ENCODE measurements around the gene ELAVL1.

- TF ChIP-seq, protein P1, sequence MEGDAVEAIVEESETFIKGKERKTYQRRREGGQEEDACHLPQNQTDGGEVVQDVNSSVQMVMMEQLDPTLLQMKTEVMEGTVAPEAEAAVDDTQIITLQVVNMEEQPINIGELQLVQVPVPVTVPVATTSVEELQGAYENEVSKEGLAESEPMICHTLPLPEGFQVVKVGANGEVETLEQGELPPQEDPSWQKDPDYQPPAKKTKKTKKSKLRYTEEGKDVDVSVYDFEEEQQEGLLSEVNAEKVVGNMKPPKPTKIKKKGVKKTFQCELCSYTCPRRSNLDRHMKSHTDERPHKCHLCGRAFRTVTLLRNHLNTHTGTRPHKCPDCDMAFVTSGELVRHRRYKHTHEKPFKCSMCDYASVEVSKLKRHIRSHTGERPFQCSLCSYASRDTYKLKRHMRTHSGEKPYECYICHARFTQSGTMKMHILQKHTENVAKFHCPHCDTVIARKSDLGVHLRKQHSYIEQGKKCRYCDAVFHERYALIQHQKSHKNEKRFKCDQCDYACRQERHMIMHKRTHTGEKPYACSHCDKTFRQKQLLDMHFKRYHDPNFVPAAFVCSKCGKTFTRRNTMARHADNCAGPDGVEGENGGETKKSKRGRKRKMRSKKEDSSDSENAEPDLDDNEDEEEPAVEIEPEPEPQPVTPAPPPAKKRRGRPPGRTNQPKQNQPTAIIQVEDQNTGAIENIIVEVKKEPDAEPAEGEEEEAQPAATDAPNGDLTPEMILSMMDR (conservative IDR thresholded peaks at IDR 0.05 in 1 of 2, IDR thresholded peaks at IDR 0.05 in 1 of 2; ENCODE audit: extremely low read depth in 1 of 2, insufficient read depth in 1 of 2, low read depth in 1 of 2, low read length in 2 of 2): no peak
- no peak for TF ChIP-seq EZH2 (IDR thresholded peaks at IDR 0.05; ENCODE audit: borderline replicate concordance, low read length)
These were observed 30.4 kb downstream of the ELAVL1 start for GRCh38 chr19:7975037-7975436.
